ENCODE results near the gene CCDC171.
"Not testable (repeated sequence)": the region's sequence is repeated elsewhere in the genome, so short reads cannot be mapped to it uniquely, and the experiment has no call there.

Gene CCDC171

GRCh38 chr9:15552636-15553527 lies at the start of gene CCDC171:
Gene CCDC171, plus strand, starts transcription at chr9:15553043. Its CDS starts 11,046 bp downstream, at chr9:15564089.
- DNase-seq = peak; percentile 83

- DNase-seq = no peak
Measured at GRCh38 chr9:15505921-15506320, 46.9 kb upstream of the CCDC171 start.

- no peak for DNase-seq
Measured at GRCh38 chr9:15509931-15510788, 42.7 kb upstream of the CCDC171 start.

- DNase-seq = peak; percentile 86
Measured at GRCh38 chr9:15510789-15511575, 41.9 kb upstream of the CCDC171 start, which contains the start of gene PSIP1. Gene PSIP1, minus strand, starts transcription at chr9:15510970. Its CDS starts 782 bp downstream, at chr9:15510188.

DNA sequence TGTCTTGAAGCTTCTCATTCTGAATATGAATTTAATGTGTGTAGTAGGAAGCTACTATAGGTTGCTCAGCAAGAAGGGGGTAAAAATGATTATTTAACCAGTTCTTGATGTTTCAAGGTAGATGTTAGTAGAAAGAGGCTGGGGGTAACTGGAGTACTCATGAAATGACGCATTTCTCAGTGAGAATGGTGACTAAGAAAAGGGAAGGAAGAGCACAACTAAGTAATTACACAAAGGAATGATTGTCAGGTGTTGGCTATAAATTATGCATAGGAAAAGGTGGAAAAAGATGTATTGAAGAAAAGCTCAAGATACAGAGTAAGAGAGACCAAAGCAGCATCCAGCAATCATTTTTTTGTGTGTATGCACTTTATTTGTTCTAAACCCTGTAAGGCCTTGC lies 40.6 kb upstream of the CCDC171 start:
- DNase-seq = no peak

DNA sequence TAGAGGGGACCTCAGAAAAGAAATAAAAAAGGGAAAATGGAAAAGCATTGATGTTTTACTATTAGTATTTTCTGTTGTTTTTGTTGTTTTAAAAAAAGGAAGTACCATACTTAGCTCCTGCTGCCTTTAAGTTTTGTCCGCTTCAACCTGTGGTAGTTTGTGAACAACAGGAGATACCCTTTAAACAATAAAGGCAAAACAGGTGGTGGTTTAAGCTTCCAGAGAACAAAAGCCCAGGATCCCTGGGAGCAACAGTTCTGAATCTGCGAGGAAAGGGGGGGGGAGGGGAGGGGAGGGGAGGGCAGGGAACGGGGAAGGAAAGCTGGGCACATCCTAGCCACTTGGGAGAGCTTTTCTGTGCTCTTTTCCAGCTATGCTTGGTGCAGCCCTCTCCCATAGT lies 40.0 kb upstream of the CCDC171 start:
- no peak for DNase-seq

DNA sequence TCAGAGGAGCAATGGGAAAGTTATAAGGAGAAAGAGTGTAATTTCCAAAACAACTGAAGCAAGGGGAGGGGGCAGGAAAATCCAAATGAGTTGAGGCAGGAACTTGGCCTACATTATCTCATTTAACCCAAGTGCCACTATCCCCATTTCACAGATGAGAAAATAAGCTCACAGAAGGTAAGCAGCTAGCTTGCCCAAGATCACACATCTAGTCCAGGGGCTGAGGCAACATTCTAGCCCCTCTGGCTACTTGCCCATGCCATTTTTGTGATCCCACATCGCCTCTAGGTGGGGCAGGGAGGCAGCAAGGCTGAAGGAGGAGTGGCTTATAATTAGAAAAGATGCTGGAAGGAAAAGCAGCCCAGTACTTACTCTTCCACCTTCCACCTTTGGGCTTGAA lies 39.5 kb upstream of the CCDC171 start:
- no peak for DNase-seq

DNA sequence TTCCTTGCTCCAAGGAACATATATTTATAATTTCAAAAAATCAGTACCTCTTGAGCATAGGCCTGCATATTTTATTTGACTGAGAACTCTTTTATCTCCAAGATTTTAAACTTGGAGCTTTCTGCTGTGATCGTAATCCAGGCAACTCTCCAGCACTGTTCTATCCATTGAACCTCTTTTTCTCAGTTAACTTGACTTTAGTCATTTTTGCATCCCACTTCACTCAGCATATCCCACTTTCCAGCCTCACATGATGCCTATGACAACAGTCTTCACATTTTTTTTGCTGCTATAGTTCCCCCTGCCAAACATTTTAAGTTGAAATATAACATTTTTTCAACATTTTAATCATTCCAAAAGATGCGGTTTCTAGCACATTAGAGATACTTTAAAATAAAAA lies 33.0 kb upstream of the CCDC171 start:
- DNase-seq = no peak

DNA sequence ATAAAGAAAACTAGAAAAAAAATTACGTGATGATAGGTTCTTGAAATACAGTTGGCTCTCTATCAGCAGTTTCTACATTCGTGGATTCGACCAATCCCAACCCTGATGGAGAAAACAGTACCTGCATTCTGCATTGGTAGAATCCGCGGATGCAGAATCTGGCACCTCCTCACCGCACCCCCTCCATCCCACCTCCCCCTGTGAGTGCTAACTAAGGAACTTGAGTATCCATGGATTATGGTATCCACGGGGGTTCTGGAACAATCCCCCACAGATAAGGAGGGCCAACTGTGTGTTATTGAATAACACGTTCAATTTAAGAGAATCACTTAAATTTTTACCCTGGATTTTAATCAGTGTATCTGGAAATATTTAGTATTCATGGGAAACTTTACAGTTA lies 31.6 kb upstream of the CCDC171 start:
- no peak for DNase-seq

DNA sequence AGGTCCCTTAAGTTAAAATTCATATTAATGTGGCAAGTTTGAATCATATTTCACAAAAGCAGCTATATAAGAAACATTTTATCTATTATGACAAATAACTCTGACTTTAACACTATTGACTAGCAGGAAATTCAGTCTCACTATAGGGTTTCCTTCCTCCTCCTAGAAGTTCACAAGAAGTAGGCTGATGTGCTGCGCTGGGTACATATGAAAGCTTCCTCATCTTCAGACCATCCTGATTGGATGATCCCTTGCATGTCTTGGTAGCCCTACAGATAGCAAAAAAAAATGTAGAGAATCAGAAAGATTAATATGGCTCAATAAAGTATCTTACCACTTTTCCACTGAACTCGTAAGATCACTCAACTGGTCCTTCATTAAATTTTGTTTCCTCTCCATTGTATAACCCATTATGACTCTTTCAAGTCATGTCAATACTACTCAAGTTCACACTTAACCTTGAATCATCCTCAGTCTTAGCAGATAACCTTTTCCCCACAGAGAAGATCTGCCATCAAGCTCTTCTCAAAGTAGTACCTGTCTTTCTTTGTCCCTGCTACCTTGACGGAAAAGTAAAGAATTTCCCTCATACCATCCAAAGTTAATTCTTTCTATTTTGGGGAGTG lies 30.6 kb upstream of the CCDC171 start:
- no peak for DNase-seq

DNA sequence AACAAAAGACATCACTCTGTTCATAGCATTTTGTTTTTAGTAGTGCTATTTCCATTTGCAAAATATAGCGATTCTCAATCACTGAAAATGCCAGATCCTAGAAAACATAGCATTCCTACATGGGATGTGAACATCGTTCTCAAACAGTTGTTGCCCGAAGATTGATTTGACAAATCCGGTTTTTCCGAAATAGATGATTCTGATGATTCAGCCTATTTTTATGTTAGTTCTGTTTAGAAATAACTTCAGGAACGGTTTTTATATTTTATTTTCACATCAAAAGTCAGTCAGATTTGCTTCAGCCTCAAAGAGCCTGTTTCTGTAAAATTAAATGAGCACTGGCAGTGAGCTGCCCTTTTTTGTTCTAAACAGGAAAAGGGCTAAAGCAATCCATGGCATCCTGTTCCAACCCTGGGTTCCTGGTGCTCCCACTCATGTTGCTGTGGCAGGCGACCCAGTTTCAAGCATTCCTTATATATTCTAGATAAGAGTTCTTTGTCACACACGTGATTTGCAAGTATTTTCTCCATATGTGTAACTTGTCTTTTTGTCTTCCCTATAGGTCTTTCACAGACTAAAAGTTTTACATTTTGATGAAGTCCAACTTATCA lies 27.9 kb upstream of the CCDC171 start:
- DNase-seq = no peak

- DNase-seq = no peak
Measured at GRCh38 chr9:15525958-15526357, 26.9 kb upstream of the CCDC171 start.

GRCh38 chr9:15527035-15527434 lies 25.8 kb upstream of the CCDC171 start:
- not testable (repeated sequence) for DNase-seq

DNA sequence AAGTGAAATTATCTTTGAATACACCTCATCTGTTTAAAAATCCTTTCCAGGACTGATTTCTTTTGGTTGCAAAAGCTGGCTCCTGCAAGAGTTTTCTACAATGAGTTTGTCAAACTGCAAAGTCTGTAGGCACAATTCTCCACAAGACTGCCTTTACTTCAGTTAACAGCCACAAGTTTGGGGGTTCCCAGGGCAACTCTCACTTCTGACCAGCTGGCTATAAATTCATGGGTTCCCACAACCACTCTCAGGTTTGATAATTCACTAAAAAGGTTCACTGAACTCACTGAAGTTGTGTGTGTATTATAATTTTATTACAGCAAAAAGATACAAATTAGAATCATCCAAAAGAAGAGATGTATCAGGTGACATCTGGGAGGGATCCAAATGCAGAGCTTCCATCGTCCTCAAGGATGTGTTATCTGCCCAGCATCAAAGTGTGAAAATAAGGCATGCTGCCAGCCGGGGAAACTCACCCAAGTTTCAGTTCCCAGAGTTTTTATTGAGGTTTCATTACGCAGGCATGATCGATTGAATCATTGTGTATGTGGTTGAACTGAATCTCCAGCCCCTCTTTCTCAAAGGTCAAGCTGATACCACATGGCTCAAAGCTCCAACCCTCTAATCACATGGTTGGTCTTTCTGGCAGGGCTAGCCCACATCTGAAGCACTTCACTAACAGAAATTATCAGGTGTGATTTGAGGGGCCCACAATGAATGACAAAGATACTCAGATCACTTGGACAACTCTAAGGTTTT lies 23.1 kb upstream of the CCDC171 start:
- DNase-seq = no peak

GRCh38 chr9:15531380-15531779 lies 21.5 kb upstream of the CCDC171 start:
- no peak for DNase-seq

DNA sequence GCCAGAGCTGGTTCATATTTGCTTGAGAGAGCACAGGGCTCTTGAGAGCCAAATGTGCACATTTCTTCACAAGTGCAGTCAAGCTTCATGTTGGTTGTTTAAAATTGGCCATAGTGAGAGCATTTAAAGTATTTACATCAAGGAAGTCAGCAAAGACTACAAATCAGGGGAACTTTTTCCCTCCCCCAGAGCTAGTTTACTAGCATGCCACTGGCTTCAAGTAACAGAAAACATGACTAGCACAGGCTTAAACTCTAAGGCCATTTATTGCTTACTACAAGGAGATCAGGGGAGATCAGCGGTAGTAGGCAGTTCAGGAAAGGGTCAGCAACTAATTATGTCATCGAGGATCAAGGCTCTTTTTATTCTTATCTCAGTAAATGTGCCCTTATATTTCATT lies 11.0 kb upstream of the CCDC171 start:
- DNase-seq = no peak

GRCh38 chr9:15542624-15543023 lies 10.2 kb upstream of the CCDC171 start:
- DNase-seq = no peak

- no peak for DNase-seq
Measured at GRCh38 chr9:15543047-15543813, 9.6 kb upstream of the CCDC171 start.

GRCh38 chr9:15549611-15550010 lies 3.2 kb upstream of the CCDC171 start:
- no peak for DNase-seq

DNA sequence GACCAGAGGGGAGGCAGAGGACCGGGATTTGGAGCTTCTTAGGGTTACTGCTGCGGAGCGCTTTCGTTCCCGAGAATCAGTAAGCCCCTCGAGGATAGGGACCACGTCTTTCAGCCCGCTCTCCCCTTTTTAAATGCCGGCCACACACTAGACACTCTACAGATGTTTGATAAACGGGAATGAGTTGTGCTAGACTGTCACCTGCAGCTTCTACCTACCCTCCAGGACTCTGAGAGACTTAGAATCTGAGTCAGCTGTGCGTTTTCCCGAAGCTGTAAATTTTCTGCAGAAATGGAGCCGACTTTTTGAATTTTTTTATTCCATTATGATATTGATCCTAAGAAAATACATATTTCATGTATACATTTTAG lies 670 bp downstream of the CCDC171 start:
- no peak for DNase-seq

GRCh38 chr9:15570769-15571168 lies 17.9 kb downstream of the CCDC171 start:
- DNase-seq = no peak

Measured in activated CD4-positive, CD25-positive, alpha-beta regulatory T cell treated with anti-CD3 and anti-CD28 coated beads, Interleukin-2, amount 50 U/mL, for 72 hours (primary cell).